KOPT-K1 (cell line): ENCODE results near the gene MAML3.
"Not testable (repeated sequence)": the region's sequence is repeated elsewhere in the genome, so short reads cannot be mapped to it uniquely, and the experiment has no call there.

Experiments
- H3K27ac ChIP-seq: fragments of 200-600 bp; sonication (generic); 2 replicates; pipeline ENCODE4 v1.5.1; 2016; ENCODE audit warnings: antibody characterized with exemption, mild to moderate bottlenecking, low read depth, low read length; ENCODE audit not compliant: poor library complexity, severe bottlenecking
- H3K36me3 ChIP-seq: fragments of 200-600 bp; sonication (generic); 2 replicates; pipeline ENCODE4 v1.5.1; 2017; ENCODE audit warnings: antibody characterized with exemption, mild to moderate bottlenecking, low read length, moderate library complexity; ENCODE audit not compliant: insufficient read depth
- H3K9me3 ChIP-seq: fragments of 200-600 bp; sonication (generic); 2 replicates; pipeline ENCODE4 v1.5.1; 2017; ENCODE audit warnings: antibody characterized with exemption, low read length, mild to moderate bottlenecking; ENCODE audit not compliant: insufficient read depth, poor library complexity, severe bottlenecking

Gene MAML3

GRCh38 chr4:139712882-139713281 lies 441.1 kb downstream of the MAML3 start:
- Histone ChIP-seq H3K27ac (no peak overlapping the region), H3K9me3 (peaks cover 5% of the 10 kb centered on the region), H3K36me3 (no peaks in the 10 kb centered on the region)

- Histone ChIP-seq H3K36me3 (no peaks in the 10 kb centered on the region), H3K27ac (no peak overlapping the region), H3K9me3 (peaks cover 5% of the 10 kb centered on the region)
Observed at GRCh38 chr4:139711461-139711860, 442.5 kb downstream of the MAML3 start.

GRCh38 chr4:139710073-139710472 lies 443.9 kb downstream of the MAML3 start:
- Histone ChIP-seq H3K36me3 (no peaks in the 10 kb centered on the region), H3K9me3 (peaks cover 5% of the 10 kb centered on the region)

GRCh38 chr4:139709660-139710059 lies 444.3 kb downstream of the MAML3 start:
- H3K9me3 ChIP-seq: peaks cover 5% of the 10 kb centered on the region
- H3K27ac ChIP-seq: no peak overlapping the region
- H3K36me3 ChIP-seq: no peaks in the 10 kb centered on the region

More at GRCh38 chr4:139710073-139710472, 443.9 kb downstream of the MAML3 start:
- H3K27ac ChIP-seq: no peak overlapping the region

- Histone ChIP-seq H3K27ac (no peak overlapping the region), H3K36me3 (peaks cover 5% of the 10 kb centered on the region)
Observed at GRCh38 chr4:139704915-139705485, 449.0 kb downstream of the MAML3 start.

GRCh38 chr4:139700568-139700967 lies 453.4 kb downstream of the MAML3 start:
- H3K27ac ChIP-seq: no peak overlapping the region
- no peaks in the 10 kb centered on the region for H3K9me3 ChIP-seq
- H3K36me3 ChIP-seq: peaks cover 9% of the 10 kb centered on the region

More at GRCh38 chr4:139704915-139705485, 449.0 kb downstream of the MAML3 start:
- H3K9me3 ChIP-seq: peaks cover 5% of the 10 kb centered on the region

GRCh38 chr4:139698167-139698925 lies 455.6 kb downstream of the MAML3 start:
- H3K36me3 ChIP-seq, H3K9me3 ChIP-seq, H3K27ac ChIP-seq: not testable (repeated sequence)

GRCh38 chr4:139696491-139696890 lies 457.5 kb downstream of the MAML3 start:
- H3K36me3 ChIP-seq: peaks cover 4% of the 10 kb centered on the region; the same call in 1 of the 2 replicates
- H3K27ac ChIP-seq: no peak overlapping the region
- no peaks in the 10 kb centered on the region for H3K9me3 ChIP-seq

GRCh38 chr4:139694522-139695107 lies 459.4 kb downstream of the MAML3 start:
- H3K9me3 ChIP-seq: no peaks in the 10 kb centered on the region
- no peak overlapping the region for H3K27ac ChIP-seq
- peaks cover 4% of the 10 kb centered on the region; the same call in 1 of the 2 replicates for H3K36me3 ChIP-seq

- H3K36me3 ChIP-seq: peaks cover 4% of the 10 kb centered on the region; the same call in 1 of the 2 replicates
- no peaks in the 10 kb centered on the region for H3K9me3 ChIP-seq
- H3K27ac ChIP-seq: no peak overlapping the region
Observed at GRCh38 chr4:139692309-139693012, 461.5 kb downstream of the MAML3 start.

GRCh38 chr4:139690419-139690818 lies 463.6 kb downstream of the MAML3 start:
- no peak overlapping the region for H3K27ac ChIP-seq
- H3K36me3 ChIP-seq: no peaks in the 10 kb centered on the region
- H3K9me3 ChIP-seq: no peaks in the 10 kb centered on the region

- Histone ChIP-seq H3K9me3 (peaks cover 12% of the 10 kb centered on the region), H3K27ac (no peak overlapping the region), H3K36me3 (no peaks in the 10 kb centered on the region)
Observed at GRCh38 chr4:139689093-139689722, 464.8 kb downstream of the MAML3 start.

- peaks cover 14% of the 10 kb centered on the region for H3K9me3 ChIP-seq
- H3K36me3 ChIP-seq: no peaks in the 10 kb centered on the region
- H3K27ac ChIP-seq: no peak overlapping the region
Observed at GRCh38 chr4:139686988-139687387, 467.0 kb downstream of the MAML3 start.

GRCh38 chr4:139686130-139686529 lies 467.9 kb downstream of the MAML3 start:
- Histone ChIP-seq H3K27ac (no peak overlapping the region), H3K36me3 (no peaks in the 10 kb centered on the region), H3K9me3 (peaks cover 14% of the 10 kb centered on the region)

- Histone ChIP-seq H3K9me3 (peaks cover 14% of the 10 kb centered on the region), H3K36me3 (no peaks in the 10 kb centered on the region), H3K27ac (no peak overlapping the region)
Observed at GRCh38 chr4:139685180-139685579, 468.8 kb downstream of the MAML3 start.
